VCaP (cell line): Measurements from ENCODE around the gene PELI2.

Experiments
- H3K27ac ChIP-seq: fragments of 450-650 bp; 2 replicates; pipeline ENCODE4 v1.5.1; 2017
- CTCF ChIP-seq: fragments of 450-650 bp; conservative IDR thresholded peaks from 2 replicates; pipeline ENCODE4 v1.5.1; 2017; ENCODE audit warnings: mild to moderate bottlenecking, moderate library complexity

The PELI2 gene

GRCh38 chr14:56342494-56342942 lies 224.3 kb downstream of the PELI2 start:
- no peak overlapping the region for H3K27ac ChIP-seq
- no peak for TF ChIP-seq CTCF

GRCh38 chr14:56349960-56350359 lies 231.7 kb downstream of the PELI2 start:
- no peak; the same call in 1 of the 2 replicates for TF ChIP-seq CTCF
- H3K27ac ChIP-seq: peak overlapping the region; percentile 67
